ENCODE measurements around the gene FCER2.

The FCER2 gene

GRCh38 chr19:7676854-7677253, 25.1 kb downstream of the FCER2 start, which contains the start of gene MCEMP1:
Gene MCEMP1 (plus strand): TSS chr19:7677090. CDS start chr19:7677121, 31 bp downstream.
- no peak for DNase-seq (ENCODE audit: low read depth)

- DNase-seq (ENCODE audit: low read depth): no peak
Measured at GRCh38 chr19:7676376-7676775, 25.6 kb downstream of the FCER2 start.

- DNase-seq (ENCODE audit: low read depth): peak; percentile 74
Measured at GRCh38 chr19:7674010-7675005, 27.6 kb downstream of the FCER2 start.

GRCh38 chr19:7672522-7672921, 29.4 kb downstream of the FCER2 start:
- DNase-seq (ENCODE audit: low read depth): no peak

GRCh38 chr19:7670790-7671189, 31.1 kb downstream of the FCER2 start:
- DNase-seq (ENCODE audit: low read depth): no peak

GRCh38 chr19:7670150-7670783, 31.7 kb downstream of the FCER2 start:
- no peak for DNase-seq (ENCODE audit: low read depth)

DNA sequence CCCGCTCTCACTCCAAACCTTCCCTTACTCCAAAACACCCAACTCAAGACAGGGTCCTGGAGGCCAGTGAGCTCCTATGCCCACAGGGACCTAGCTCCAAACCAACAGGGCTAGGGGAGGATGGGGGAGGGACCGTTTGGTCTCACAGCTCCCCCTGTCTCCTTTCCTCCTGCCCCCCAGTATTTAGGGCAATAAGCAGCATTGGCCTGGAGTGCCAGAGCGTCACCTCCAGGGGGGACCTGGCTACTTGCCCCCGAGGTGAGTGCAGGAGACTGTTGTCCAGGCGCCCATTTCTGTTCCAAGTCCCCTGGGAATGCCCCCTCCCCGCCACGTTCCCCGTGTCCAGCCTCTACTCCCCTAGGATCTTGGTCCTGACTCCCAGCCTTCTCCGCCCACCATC, 32.3 kb downstream of the FCER2 start:
- no peak for DNase-seq (ENCODE audit: low read depth)

DNA sequence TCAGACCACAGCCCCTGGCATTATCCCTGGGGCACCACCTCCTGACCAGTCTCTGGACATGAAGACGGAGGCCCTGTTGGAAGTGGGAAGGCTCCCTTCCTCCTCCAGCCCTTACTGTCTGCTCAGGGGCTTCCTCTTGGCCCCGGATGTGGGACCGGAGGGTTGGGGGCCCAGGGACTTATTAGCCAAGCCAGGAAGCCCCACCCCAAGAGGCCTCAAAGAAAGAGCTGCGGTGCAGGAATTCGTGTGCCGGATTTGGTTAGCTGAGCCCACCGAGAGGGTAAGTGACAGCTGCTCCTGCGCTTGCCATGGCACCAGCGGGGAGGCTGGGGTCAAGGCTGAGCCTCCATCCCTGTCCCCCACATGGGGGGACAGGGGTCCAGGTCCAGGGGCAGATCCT, 33.1 kb downstream of the FCER2 start, which contains the start of gene RETN:
RETN (plus strand) TSS at position 208 of the 400 bp plus-strand sequence. CDS start 278 bp downstream, outside the sequence.
- no peak for DNase-seq (ENCODE audit: low read depth)

- no peak for DNase-seq (ENCODE audit: low read depth)
Measured at GRCh38 chr19:7665076-7665475, 36.9 kb downstream of the FCER2 start.

- no peak for DNase-seq (ENCODE audit: low read depth)
Measured at GRCh38 chr19:7663706-7664105, 38.2 kb downstream of the FCER2 start.

GRCh38 chr19:7662657-7663056, 39.3 kb downstream of the FCER2 start:
- no peak for DNase-seq (ENCODE audit: low read depth)

DNA sequence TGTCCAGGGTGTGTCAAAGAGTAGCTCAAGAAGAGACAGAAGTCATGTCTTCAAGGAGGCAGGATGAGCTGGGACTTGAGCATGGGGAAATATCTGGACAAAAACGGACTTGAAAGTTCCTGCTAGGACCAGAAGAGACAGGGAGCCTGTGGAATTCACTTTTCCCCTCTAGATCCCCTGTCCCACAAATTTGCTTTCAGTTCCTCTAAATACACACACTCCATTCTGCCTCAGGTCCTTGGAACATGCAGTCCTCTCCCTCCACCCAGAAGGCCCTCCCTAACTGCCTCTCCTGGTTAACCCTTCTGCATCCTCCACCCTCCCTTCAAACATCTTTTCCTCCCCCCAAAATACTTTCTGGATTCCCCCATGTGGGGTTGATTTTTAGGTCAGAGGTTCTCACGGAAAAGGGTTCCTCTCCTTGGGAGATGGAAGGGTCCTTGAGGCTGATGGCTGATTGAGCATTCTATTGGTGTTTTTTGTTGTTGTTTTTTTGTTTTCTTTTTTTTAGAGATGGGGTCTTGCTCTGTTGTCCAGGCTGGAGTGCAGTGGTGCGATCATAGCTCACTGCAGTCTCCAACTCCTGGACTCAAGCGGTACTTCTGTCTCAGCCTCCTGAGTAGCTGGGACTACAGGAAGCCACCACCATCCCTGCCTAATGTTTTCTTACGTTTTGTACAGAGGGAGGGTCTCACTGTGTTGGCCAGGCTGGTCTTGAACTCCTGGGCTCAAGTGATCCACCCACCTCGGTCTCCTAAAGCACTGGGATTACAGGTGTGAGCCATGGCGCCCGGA, 40.0 kb downstream of the FCER2 start:
- no peak for DNase-seq (ENCODE audit: low read depth)

- no peak for DNase-seq (ENCODE audit: low read depth)
Measured at GRCh38 chr19:7658219-7658686, 43.7 kb downstream of the FCER2 start.

GRCh38 chr19:7657131-7657751, 44.7 kb downstream of the FCER2 start:
- no peak for DNase-seq (ENCODE audit: low read depth)

GRCh38 chr19:7655581-7655980, 46.4 kb downstream of the FCER2 start:
- no peak for DNase-seq (ENCODE audit: low read depth)

GRCh38 chr19:7654401-7654800, 47.5 kb downstream of the FCER2 start:
- DNase-seq (ENCODE audit: low read depth): no peak

- peak; percentile 65 for DNase-seq (ENCODE audit: low read depth)
Measured at GRCh38 chr19:7652061-7652641, 49.8 kb downstream of the FCER2 start.

GRCh38 chr19:7650148-7650547, 51.8 kb downstream of the FCER2 start:
- DNase-seq (ENCODE audit: low read depth): no peak

GRCh38 chr19:7648265-7649014, 53.5 kb downstream of the FCER2 start:
- DNase-seq (ENCODE audit: low read depth): no peak

GRCh38 chr19:7647156-7647555, 54.8 kb downstream of the FCER2 start:
- DNase-seq (ENCODE audit: low read depth): no peak

DNA sequence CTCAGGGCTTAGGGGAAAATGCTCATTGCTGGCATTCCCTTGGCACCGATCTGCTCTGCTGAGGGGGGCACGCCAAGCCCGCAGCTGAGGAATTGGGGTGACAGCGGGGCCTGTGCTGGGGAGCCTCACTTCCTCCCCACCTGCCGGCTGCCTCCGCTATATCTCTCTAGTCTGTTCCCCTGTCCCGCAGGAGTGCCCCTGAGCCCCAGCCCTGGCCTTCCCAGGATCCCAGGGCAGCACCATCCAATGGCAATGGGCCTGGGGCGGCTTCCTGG, 55.6 kb downstream of the FCER2 start:
- no peak for DNase-seq (ENCODE audit: low read depth)

Measured in CMK (cell line).